GM23338 (cell line): ENCODE data around the gene CHMP6. TPM values are rescaled to one million over a fixed set of nuclear protein-coding genes. Genes with fewer than 3 reads are reported as not detected.

Experiments
- ATAC-seq: fragments of 200-7000 bp; cut with Tn5 transposase; 3 replicates; pipeline ENCODE4 v1.9.1; 2020
- DNase-seq: peaks from one replicate; pipeline ENCODE4 v3.0.0-alpha.2; 2015; ENCODE audit warnings: low spot score
- H2AFZ ChIP-seq: fragments of 200-600 bp; sonication (generic); 2 replicates; pipeline ENCODE4 v1.8.0; 2016; ENCODE audit warnings: antibody characterized with exemption, mild to moderate bottlenecking, moderate library complexity
- H3F3A ChIP-seq: fragments of 200-600 bp; sonication (generic); replicated peaks from 2 replicates; pipeline ENCODE4 v1.8.0; 2017; ENCODE audit warnings: antibody characterized with exemption, mixed run types, low read depth
- H3K27ac ChIP-seq: fragments of 200-600 bp; sonication (generic); 2 replicates; pipeline ENCODE4 v1.6.1; 2016; ENCODE audit warnings: low read depth
- H3K27me3 ChIP-seq: fragments of 200-600 bp; sonication (generic); 2 replicates; pipeline ENCODE4 v1.8.0; 2016; ENCODE audit warnings: mild to moderate bottlenecking, mixed run types, moderate library complexity; ENCODE audit not compliant: insufficient read depth
- H3K36me3 ChIP-seq: fragments of 200-600 bp; sonication (generic); 2 replicates; pipeline ENCODE4 v1.8.0; 2016; ENCODE audit warnings: mild to moderate bottlenecking; ENCODE audit not compliant: insufficient read depth
- H3K4me1 ChIP-seq: fragments of 200-600 bp; sonication (generic); 2 replicates; pipeline ENCODE4 v1.8.0; 2016; ENCODE audit warnings: mild to moderate bottlenecking, moderate library complexity; ENCODE audit not compliant: insufficient read depth
- H3K4me2 ChIP-seq: fragments of 200-600 bp; sonication (generic); 2 replicates; pipeline ENCODE4 v1.7.1; 2017; ENCODE audit warnings: mixed run types
- H3K4me3 ChIP-seq: fragments of 200-600 bp; sonication (generic); 2 replicates; pipeline ENCODE4 v1.6.1; 2016; ENCODE audit warnings: mixed run types
- H3K79me2 ChIP-seq: fragments of 200-600 bp; sonication (generic); replicated peaks from 2 replicates; pipeline ENCODE4 v1.8.0; 2017; ENCODE audit warnings: mild to moderate bottlenecking; ENCODE audit not compliant: insufficient read depth
- H3K9me2 ChIP-seq: fragments of 200-600 bp; sonication (generic); 2 replicates; pipeline ENCODE4 v1.8.0; 2017; ENCODE audit not compliant: insufficient read depth
- H4K20me1 ChIP-seq: fragments of 200-600 bp; sonication (generic); replicated peaks from 2 replicates; pipeline ENCODE4 v1.8.0; 2017; ENCODE audit warnings: mild to moderate bottlenecking; ENCODE audit not compliant: insufficient read depth
- H3K27ac Mint-ChIP-seq: 2 replicates; pipeline ENCODE4 v1.8.0; 2020; ENCODE audit warnings: inconsistent platforms, mild to moderate bottlenecking, moderate library complexity, mixed read lengths
- H3K27me3 Mint-ChIP-seq: 3 replicates; pipeline ENCODE4 v1.8.0; 2022; ENCODE audit warnings: low read depth, mild to moderate bottlenecking, moderate library complexity, mixed read lengths, inconsistent platforms; ENCODE audit not compliant: insufficient read depth, poor library complexity
- H3K36me3 Mint-ChIP-seq: 3 replicates; pipeline ENCODE4 v1.8.0; 2021; ENCODE audit warnings: low read depth, mild to moderate bottlenecking, inconsistent platforms, moderate library complexity, mixed read lengths
- H3K4me1 Mint-ChIP-seq: 3 replicates; pipeline ENCODE4 v1.8.0; 2020; ENCODE audit warnings: mild to moderate bottlenecking, inconsistent platforms, mixed read lengths
- H3K4me3 Mint-ChIP-seq: 3 replicates; pipeline ENCODE4 v1.8.0; 2021; ENCODE audit warnings: moderate library complexity, mild to moderate bottlenecking, inconsistent platforms, mixed read lengths
- H3K9me3 Mint-ChIP-seq: 3 replicates; pipeline ENCODE4 v1.8.0; 2020; ENCODE audit warnings: moderate library complexity, mild to moderate bottlenecking, inconsistent platforms, mixed read lengths
- CREB1 ChIP-seq: fragments of 250-450 bp; sonication (Bioruptor Pico); IDR thresholded peaks from 2 replicates; pipeline ENCODE4 v1.5.0; 2020; ENCODE audit warnings: low read depth, mild to moderate bottlenecking, moderate library complexity
- CTCF ChIP-seq, 2 experiments: fragments of 200-600 bp in 1 of 2; sonication (generic) in 1 of 2; conservative IDR thresholded peaks; 2 replicates each; pipeline versions ENCODE4 v1.5.1 to v1.6.1; 2016 to 2017; ENCODE audit warnings: antibody characterized with exemption in 2 of 2, low read depth in 2 of 2, mild to moderate bottlenecking in 2 of 2, moderate library complexity in 1 of 2
- EZH2 ChIP-seq: fragments of 200-600 bp; sonication (generic); IDR thresholded peaks from one replicate; pipeline ENCODE4 v1.8.0; 2017; ENCODE audit warnings: antibody characterized with exemption, mild to moderate bottlenecking, low read depth; ENCODE audit not compliant: unreplicated experiment
- JUNB ChIP-seq: IDR thresholded peaks from one replicate; pipeline ENCODE4 v1.6.1; 2016; ENCODE audit warnings: antibody characterized with exemption; ENCODE audit not compliant: unreplicated experiment
- ZNF114 ChIP-seq: fragments of 250-450 bp; sonication (Bioruptor Pico); IDR thresholded peaks from 2 replicates; pipeline ENCODE4 v1.5.0; 2020; ENCODE audit warnings: mild to moderate bottlenecking, moderate library complexity
- ZNF331 ChIP-seq: fragments of 250-450 bp; sonication (Bioruptor Pico); IDR thresholded peaks from 2 replicates; pipeline ENCODE4 v1.5.0; 2020; ENCODE audit warnings: low read depth, mild to moderate bottlenecking, moderate library complexity
- polyA plus RNA-seq: library from polyadenylated mRNA; unstranded; fragments of >200 nt; fragmentation: Nextera tagmentation; extraction: Ambion mirVana; gene quantifications from 2 replicates; pipeline ENCODE4 v1.2.1, GENCODE V29; 2016
- total RNA-seq: library from RNA; depleted of rRNA; stranded (reverse); fragments of >200 nt; shearing (Covaris generic); gene quantifications from 2 replicates; pipeline ENCODE4 v1.2.3, GENCODE V29; 2014
- TF ChIP-seq, protein P1 (sequence below): fragments of 250-450 bp; sonication (Bioruptor Pico); IDR thresholded peaks from 2 replicates; pipeline ENCODE4 v1.5.0; 2020; ENCODE audit warnings: mild to moderate bottlenecking, moderate library complexity

Gene CHMP6
- total and polyA plus RNA-seq, 2 experiments from 2014 or later: 12.3 to 14.0 TPM

DNA sequence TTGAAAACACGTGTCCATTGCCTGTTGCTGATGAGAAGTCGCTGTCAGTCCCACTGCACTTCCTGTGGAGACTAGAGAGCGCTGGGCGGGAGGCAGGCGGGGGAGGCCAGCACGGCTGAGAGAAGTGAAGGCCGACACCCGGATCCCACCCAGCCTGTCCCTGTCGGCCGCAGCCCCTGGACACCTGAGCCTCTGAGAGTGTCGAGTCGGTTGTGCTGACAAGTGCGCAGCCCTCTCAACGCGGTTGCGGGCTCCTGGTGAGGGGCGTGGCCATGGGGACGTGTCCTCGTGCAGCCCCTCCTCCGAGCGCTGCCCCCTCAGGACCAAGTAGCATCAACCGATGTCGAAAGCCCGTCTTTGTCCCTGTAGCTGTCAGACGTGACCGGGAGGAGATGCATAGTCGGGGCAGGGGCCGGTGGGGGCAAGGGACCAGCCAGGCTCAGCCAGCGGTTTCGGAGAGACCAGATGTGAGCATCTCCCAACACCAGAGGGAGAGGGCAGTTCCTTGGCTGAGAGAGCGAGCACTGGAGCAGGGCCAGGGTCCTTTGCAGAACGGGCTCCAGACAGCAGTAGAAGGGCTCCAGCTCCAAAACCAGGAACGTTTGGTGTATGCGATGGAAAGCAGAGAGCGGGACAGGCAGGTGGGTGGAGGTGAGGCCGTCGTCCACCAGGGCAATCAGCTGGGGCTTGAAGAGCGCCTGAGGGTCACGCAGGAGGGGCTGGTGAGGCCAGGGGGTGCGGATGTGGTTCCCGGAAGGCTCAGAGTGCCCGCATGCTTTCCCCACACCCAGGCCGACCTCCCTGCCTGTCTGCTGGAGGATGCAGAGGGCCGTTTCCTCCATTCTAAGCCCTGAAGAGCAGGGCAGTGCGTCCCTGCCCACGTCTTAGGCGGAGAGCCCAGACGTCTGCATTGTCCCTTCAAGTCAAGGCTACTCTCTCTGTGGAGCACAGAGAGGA lies 43.3 kb upstream of the CHMP6 start:
- Histone ChIP-seq H3K4me3 (no peak overlapping the region), H3K9me2 (no peaks in the 10 kb centered on the region), H3K4me2 (no peak overlapping the region), H3K36me3 (peaks cover 3% of the 10 kb centered on the region; the same call in 1 of the 2 replicates), H3K4me1 (no peaks in the 10 kb centered on the region), H3F3A (no peaks in the 10 kb centered on the region), H3K27ac (no peak overlapping the region), H3K27me3 (no peaks in the 10 kb centered on the region), H2AFZ (no peak overlapping the region), H4K20me1 (no peaks in the 10 kb centered on the region), H3K79me2 (no peaks in the 10 kb centered on the region)
- no peaks in the 10 kb centered on the region for H3K4me1 Mint-ChIP-seq
- peaks cover 18% of the 10 kb centered on the region for H3K36me3 Mint-ChIP-seq
- no peaks in the 10 kb centered on the region for H3K9me3 Mint-ChIP-seq
- no peak overlapping the region for H3K4me3 Mint-ChIP-seq
- ATAC-seq (no peak), DNase-seq (no peak)
- TF ChIP-seq ZNF331 (CRISPR knock-in tag): no peak
- no peak for TF ChIP-seq CREB1 (CRISPR knock-in tag)
- no peak for TF ChIP-seq ZNF114 (CRISPR knock-in tag)
- no peak for TF ChIP-seq EZH2
- TF ChIP-seq JUNB: no peak
- no peak for TF ChIP-seq CTCF (conservative IDR thresholded peaks at IDR 0.05; ENCODE audit: low read depth in 2 of 2)
- TF ChIP-seq, protein P1, sequence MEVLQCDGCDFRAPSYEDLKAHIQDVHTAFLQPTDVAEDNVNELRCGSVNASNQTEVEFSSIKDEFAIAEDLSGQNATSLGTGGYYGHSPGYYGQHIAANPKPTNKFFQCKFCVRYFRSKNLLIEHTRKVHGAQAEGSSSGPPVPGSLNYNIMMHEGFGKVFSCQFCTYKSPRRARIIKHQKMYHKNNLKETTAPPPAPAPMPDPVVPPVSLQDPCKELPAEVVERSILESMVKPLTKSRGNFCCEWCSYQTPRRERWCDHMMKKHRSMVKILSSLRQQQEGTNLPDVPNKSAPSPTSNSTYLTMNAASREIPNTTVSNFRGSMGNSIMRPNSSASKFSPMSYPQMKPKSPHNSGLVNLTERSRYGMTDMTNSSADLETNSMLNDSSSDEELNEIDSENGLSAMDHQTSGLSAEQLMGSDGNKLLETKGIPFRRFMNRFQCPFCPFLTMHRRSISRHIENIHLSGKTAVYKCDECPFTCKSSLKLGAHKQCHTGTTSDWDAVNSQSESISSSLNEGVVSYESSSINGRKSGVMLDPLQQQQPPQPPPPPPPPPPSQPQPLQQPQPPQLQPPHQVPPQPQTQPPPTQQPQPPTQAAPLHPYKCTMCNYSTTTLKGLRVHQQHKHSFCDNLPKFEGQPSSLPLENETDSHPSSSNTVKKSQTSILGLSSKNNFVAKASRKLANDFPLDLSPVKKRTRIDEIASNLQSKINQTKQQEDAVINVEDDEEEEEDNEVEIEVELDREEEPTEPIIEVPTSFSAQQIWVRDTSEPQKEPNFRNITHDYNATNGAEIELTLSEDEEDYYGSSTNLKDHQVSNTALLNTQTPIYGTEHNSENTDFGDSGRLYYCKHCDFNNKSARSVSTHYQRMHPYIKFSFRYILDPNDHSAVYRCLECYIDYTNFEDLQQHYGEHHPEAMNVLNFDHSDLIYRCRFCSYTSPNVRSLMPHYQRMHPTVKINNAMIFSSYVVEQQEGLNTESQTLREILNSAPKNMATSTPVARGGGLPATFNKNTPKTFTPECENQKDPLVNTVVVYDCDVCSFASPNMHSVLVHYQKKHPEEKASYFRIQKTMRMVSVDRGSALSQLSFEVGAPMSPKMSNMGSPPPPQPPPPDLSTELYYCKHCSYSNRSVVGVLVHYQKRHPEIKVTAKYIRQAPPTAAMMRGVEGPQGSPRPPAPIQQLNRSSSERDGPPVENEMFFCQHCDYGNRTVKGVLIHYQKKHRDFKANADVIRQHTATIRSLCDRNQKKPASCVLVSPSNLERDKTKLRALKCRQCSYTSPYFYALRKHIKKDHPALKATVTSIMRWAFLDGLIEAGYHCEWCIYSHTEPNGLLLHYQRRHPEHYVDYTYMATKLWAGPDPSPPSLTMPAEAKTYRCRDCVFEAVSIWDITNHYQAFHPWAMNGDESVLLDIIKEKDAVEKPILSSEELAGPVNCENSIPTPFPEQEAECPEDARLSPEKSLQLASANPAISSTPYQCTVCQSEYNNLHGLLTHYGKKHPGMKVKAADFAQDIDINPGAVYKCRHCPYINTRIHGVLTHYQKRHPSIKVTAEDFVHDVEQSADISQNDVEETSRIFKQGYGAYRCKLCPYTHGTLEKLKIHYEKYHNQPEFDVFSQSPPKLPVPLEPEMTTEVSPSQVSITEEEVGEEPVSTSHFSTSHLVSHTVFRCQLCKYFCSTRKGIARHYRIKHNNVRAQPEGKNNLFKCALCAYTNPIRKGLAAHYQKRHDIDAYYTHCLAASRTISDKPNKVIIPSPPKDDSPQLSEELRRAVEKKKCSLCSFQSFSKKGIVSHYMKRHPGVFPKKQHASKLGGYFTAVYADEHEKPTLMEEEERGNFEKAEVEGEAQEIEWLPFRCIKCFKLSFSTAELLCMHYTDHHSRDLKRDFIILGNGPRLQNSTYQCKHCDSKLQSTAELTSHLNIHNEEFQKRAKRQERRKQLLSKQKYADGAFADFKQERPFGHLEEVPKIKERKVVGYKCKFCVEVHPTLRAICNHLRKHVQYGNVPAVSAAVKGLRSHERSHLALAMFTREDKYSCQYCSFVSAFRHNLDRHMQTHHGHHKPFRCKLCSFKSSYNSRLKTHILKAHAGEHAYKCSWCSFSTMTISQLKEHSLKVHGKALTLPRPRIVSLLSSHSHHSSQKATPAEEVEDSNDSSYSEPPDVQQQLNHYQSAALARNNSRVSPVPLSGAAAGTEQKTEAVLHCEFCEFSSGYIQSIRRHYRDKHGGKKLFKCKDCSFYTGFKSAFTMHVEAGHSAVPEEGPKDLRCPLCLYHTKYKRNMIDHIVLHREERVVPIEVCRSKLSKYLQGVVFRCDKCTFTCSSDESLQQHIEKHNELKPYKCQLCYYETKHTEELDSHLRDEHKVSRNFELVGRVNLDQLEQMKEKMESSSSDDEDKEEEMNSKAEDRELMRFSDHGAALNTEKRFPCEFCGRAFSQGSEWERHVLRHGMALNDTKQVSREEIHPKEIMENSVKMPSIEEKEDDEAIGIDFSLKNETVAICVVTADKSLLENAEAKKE (CRISPR knock-in tag): no peak
- H3K27me3 Mint-ChIP-seq: peaks cover 13% of the 10 kb centered on the region
- no peak overlapping the region for H3K27ac Mint-ChIP-seq
